DND-41 (cell line): ENCODE data around the gene MTIF2.
"Not testable (repeated sequence)": the region's sequence is repeated elsewhere in the genome, so short reads cannot be mapped to it uniquely, and the experiment has no call there.

Source experiments
- ATAC-seq: fragments of 200-7000 bp; cut with Tn5 transposase; 3 replicates; pipeline ENCODE4 v1.9.1; 2021; ENCODE audit warnings: low read depth; ENCODE audit not compliant: insufficient read depth
- DNase-seq: peaks from one replicate; pipeline ENCODE4 v3.0.0-alpha.2; 2020
- H2AFZ ChIP-seq: 2 replicates; pipeline ENCODE4 v1.6.0; 2012; ENCODE audit warnings: low read depth, low read length
- H3K27ac ChIP-seq: 2 replicates; pipeline ENCODE4 v1.5.1; 2012; ENCODE audit warnings: low read length, inconsistent platforms
- H3K27me3 ChIP-seq: fragments of 200-600 bp; sonication (generic); 2 replicates; pipeline ENCODE4 v1.6.0; 2012; ENCODE audit warnings: low read length, mild to moderate bottlenecking, inconsistent platforms; ENCODE audit not compliant: insufficient read depth, poor library complexity
- H3K36me3 ChIP-seq: 2 replicates; pipeline ENCODE4 v1.5.1; 2012; ENCODE audit warnings: low read length, inconsistent platforms; ENCODE audit not compliant: insufficient read depth
- H3K4me1 ChIP-seq: 2 replicates; pipeline ENCODE4 v1.5.1; 2012; ENCODE audit warnings: mild to moderate bottlenecking, low read length; ENCODE audit not compliant: insufficient read depth
- H3K4me2 ChIP-seq: 2 replicates; pipeline ENCODE4 v1.6.0; 2012; ENCODE audit warnings: mild to moderate bottlenecking, moderate library complexity, low read length, inconsistent platforms; ENCODE audit not compliant: insufficient read depth
- H3K4me3 ChIP-seq, 2 experiments: fragments of 200-600 bp in 1 of 2; shearing (Covaris generic) in 1 of 2; 2 replicates each; pipeline ENCODE4 v1.5.1; 2012 to 2016; ENCODE audit warnings: inconsistent platforms in 2 of 2, low read length in 2 of 2, mild to moderate bottlenecking in 2 of 2, low read depth in 1 of 2, moderate library complexity in 1 of 2
- H3K79me2 ChIP-seq: 2 replicates; pipeline ENCODE4 v1.6.0; 2012; ENCODE audit warnings: low read length, inconsistent platforms; ENCODE audit not compliant: insufficient read depth
- H3K9ac ChIP-seq: 2 replicates; pipeline ENCODE4 v1.6.0; 2012; ENCODE audit warnings: low read depth, mild to moderate bottlenecking, inconsistent platforms, low read length, moderate library complexity
- H3K9me3 ChIP-seq: 2 replicates; pipeline ENCODE4 v1.5.1; 2012; ENCODE audit warnings: low read length, moderate library complexity, mild to moderate bottlenecking, inconsistent platforms; ENCODE audit not compliant: insufficient read depth, severe bottlenecking
- H4K20me1 ChIP-seq: 2 replicates; pipeline ENCODE4 v1.6.0; 2012; ENCODE audit warnings: low read length; ENCODE audit not compliant: insufficient read depth
- CTCF ChIP-seq: IDR thresholded peaks from 2 replicates; pipeline ENCODE4 v1.5.1; 2012; ENCODE audit warnings: borderline replicate concordance, low read length, moderate library complexity, mild to moderate bottlenecking; ENCODE audit not compliant: poor library complexity, severe bottlenecking; ENCODE audit errors: extremely low read depth
- EZH2 ChIP-seq: IDR thresholded peaks from 3 replicates; pipeline ENCODE4 v1.6.1; 2012; ENCODE audit warnings: borderline replicate concordance, low read depth, mild to moderate bottlenecking, moderate library complexity, low read length, inconsistent platforms; ENCODE audit not compliant: severe bottlenecking

Gene MTIF2

GRCh38 chr2:55283083-55283482 lies 14.1 kb upstream of the MTIF2 start:
- Histone ChIP-seq H3K4me3 (peak overlapping the region in 1 of 2 experiments; percentile 84; a peak in 1 of 4 replicates), H2AFZ (no peak overlapping the region), H3K79me2 (peaks cover 10% of the 10 kb centered on the region), H3K4me2 (peak overlapping the region; percentile 71; the same call in 1 of the 2 replicates), H3K27me3 (no peaks in the 10 kb centered on the region), H3K27ac (no peak overlapping the region), H4K20me1 (no peaks in the 10 kb centered on the region), H3K9me3 (no peaks in the 10 kb centered on the region), H3K4me1 (peaks cover 29% of the 10 kb centered on the region), H3K9ac (peak overlapping the region; percentile 84; the same call in 1 of the 2 replicates), H3K36me3 (peaks cover 7% of the 10 kb centered on the region; the same call in 1 of the 2 replicates)
- DNase-seq, result no peak
- TF ChIP-seq CTCF, result no peak
- TF ChIP-seq EZH2, result no peak
- no peak for ATAC-seq

- Histone ChIP-seq H3K27ac (peak overlapping the region; percentile 88), H3K79me2 (peaks cover 10% of the 10 kb centered on the region), H4K20me1 (no peaks in the 10 kb centered on the region)
Measured at GRCh38 chr2:55282110-55282917, 13.3 kb upstream of the MTIF2 start.

GRCh38 chr2:55280851-55281546 lies 12.0 kb upstream of the MTIF2 start:
- ATAC-seq, result not testable (repeated sequence)

More at GRCh38 chr2:55282110-55282917, 13.3 kb upstream of the MTIF2 start:
- Histone ChIP-seq H3K36me3 (peaks cover 5% of the 10 kb centered on the region; the same call in 1 of the 2 replicates), H3K4me2 (peak overlapping the region; percentile 71), H3K27me3 (no peaks in the 10 kb centered on the region), H3K9me3 (no peaks in the 10 kb centered on the region), H3K9ac (peak overlapping the region; percentile 84), H3K4me1 (peaks cover 29% of the 10 kb centered on the region), H3K4me3 (peak overlapping the region; percentile 47 to 84), H2AFZ (peak overlapping the region; percentile 98)
- peak; percentile 88 for DNase-seq
- no peak for TF ChIP-seq CTCF
- TF ChIP-seq EZH2, result no peak
- ATAC-seq, result peak; percentile 95

GRCh38 chr2:55279859-55280424 lies 10.9 kb upstream of the MTIF2 start:
- ATAC-seq, H3K4me2 ChIP-seq, H3K36me3 ChIP-seq, DNase-seq, H4K20me1 ChIP-seq, H3K9me3 ChIP-seq, H3K9ac ChIP-seq, H3K27ac ChIP-seq, H2AFZ ChIP-seq, H3K4me3 ChIP-seq, H3K27me3 ChIP-seq: not testable (repeated sequence)
- peaks cover 10% of the 10 kb centered on the region for H3K79me2 ChIP-seq
- peaks cover 29% of the 10 kb centered on the region for H3K4me1 ChIP-seq

More at GRCh38 chr2:55280851-55281546, 12.0 kb upstream of the MTIF2 start:
- not testable (repeated sequence) for H3K27ac ChIP-seq, DNase-seq, H3K27me3 ChIP-seq, H3K9me3 ChIP-seq, H4K20me1 ChIP-seq, H3K36me3 ChIP-seq
- Histone ChIP-seq H3K79me2 (peaks cover 10% of the 10 kb centered on the region), H3K4me3 (peak overlapping the region in 1 of 2 experiments; percentile 84; a peak in 1 of 4 replicates), H3K4me1 (peaks cover 29% of the 10 kb centered on the region), H2AFZ (peak overlapping the region; percentile 98; the same call in 1 of the 2 replicates), H3K4me2 (peak overlapping the region; percentile 71), H3K9ac (peak overlapping the region; percentile 84; the same call in 1 of the 2 replicates)

GRCh38 chr2:55279214-55279835 lies 10.3 kb upstream of the MTIF2 start:
- not testable (repeated sequence) for H3K4me3 ChIP-seq, H3K27me3 ChIP-seq, H3K4me2 ChIP-seq, H3K27ac ChIP-seq, ATAC-seq, H3K9me3 ChIP-seq, H2AFZ ChIP-seq, H3K9ac ChIP-seq, H4K20me1 ChIP-seq, H3K36me3 ChIP-seq, DNase-seq
- Histone ChIP-seq H3K79me2 (peaks cover 10% of the 10 kb centered on the region), H3K4me1 (peaks cover 29% of the 10 kb centered on the region)
